ENCODE results near the gene AQP2.

AQP2 gene

GRCh38 chr12:49917166-49917787 is 33.3 kb upstream of the AQP2 start:
- DNase-seq, result peak in 1 of 42 donors; percentile 13
- intact Hi-C loops (cut with DNase I), result no loop called here

DNA sequence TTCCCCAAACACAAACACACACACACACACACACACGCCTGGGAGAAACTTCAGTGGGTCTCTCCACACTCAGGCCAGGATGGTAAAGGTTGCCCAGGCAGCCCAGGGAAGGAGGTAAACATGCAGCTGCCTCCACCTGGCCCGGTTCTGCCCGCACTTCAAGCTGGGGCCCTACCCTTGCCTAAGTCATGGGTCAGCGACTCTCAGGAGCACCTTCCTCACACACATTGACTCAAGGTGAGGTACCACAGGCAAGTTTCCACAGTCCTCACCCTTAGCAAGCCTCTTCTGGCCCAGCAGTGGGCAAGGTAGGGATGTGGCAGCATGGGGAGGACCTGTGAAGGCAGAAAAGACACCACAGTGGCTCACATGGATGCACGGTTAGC is 32.8 kb upstream of the AQP2 start:
- no peak for DNase-seq
- intact Hi-C loops (cut with DNase I), result no loop called here

DNA sequence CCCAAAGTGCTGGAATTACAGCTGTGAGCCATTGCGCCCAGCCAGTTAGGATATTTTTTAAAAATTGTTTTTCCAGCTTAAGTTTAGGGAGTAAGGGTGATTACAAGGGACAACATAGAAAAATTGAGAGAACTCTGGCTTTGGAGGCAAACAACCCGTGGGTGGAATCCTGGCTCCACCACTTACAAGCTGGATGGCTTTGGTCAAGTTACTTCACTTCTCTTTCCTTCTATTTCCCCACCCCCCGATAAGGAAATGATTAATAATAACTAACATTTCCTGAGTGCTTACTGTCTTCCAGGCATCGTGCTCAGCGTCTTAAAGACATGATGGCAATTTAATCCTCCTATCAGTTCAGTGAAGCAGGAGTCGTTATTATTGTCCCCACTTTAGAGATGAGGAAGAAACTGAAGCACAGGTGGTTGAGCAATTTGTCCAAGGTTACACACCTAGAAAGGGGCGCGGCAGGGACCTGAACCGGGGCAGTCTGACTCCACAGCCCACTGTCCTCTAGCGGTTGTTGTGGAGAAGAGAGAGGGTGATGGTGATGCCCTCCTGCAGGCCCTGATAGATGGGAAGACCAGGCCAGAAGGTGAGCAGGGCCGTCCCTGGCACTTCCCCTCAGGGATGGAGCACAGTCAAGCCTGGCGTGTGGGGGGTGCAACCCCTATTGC is 30.2 kb upstream of the AQP2 start:
- intact Hi-C loops (cut with DNase I), result no loop called here
- peak in 1 of 42 donors; percentile 13 for DNase-seq

- DNase-seq, result no peak
- intact Hi-C loops (cut with DNase I), result no loop called here
Observed at GRCh38 chr12:49920915-49921286, 29.6 kb upstream of the AQP2 start.

DNA sequence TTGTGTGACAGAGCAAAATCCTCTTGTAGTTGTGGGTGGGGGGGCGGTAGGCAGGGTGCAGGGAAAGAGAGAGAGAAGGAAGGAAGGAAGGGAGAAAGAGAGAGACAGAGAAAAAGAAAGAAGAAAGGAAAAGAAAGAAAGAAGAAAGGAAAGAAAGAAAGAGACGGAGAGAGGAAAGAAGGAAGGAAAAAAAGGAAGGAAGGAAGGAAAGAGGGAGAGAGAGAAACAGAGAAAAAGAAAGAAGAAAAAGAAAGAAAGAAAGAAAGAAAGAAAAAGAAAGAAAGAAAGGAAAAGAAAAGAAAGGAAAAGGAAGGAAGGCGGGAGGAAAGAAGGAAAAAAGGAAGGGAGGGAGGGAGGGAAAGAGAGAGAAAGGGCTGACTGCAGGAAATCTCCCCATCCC is 29.2 kb upstream of the AQP2 start:
- DNase-seq, result no peak
- intact Hi-C loops (cut with DNase I), result no loop called here

GRCh38 chr12:49921936-49922335 is 28.6 kb upstream of the AQP2 start:
- peak in 1 of 42 donors; percentile 7 for DNase-seq
- intact Hi-C loops (cut with DNase I), result no loop called here

DNA sequence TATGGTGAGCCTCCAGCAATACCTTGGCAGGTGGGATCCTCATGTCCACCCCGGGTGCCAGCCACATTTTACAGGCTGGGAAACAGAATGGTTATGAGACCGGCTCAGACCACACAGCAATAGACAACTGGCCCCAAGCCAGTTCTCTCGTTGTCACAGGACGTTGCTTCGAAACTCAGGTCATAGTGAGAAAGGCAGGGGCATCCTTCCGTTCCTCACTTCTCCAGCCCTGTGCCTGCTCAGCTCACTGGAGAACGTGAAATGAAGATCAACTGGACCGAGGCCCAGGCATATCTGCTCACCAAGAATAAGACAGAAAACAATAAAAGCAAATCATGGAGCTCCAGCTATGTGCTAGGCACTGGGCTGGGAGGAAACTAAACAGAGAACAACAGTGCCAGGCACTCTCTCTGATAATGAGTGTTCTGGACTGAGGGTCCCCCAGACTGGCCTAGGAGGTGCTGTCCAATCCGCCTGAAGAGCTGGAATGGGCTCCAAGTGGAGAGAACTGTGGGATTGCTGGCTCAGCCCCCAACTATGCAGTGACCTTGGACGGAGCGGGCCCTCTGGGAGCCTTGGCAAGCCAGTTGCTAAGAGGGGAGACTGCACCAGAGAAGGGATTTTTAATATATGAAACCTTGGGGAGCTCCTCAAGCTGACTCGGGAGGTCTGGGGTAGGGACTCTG is 28.0 kb upstream of the AQP2 start:
- intact Hi-C loops (cut with DNase I), result no loop called here
- no peak for DNase-seq

DNA sequence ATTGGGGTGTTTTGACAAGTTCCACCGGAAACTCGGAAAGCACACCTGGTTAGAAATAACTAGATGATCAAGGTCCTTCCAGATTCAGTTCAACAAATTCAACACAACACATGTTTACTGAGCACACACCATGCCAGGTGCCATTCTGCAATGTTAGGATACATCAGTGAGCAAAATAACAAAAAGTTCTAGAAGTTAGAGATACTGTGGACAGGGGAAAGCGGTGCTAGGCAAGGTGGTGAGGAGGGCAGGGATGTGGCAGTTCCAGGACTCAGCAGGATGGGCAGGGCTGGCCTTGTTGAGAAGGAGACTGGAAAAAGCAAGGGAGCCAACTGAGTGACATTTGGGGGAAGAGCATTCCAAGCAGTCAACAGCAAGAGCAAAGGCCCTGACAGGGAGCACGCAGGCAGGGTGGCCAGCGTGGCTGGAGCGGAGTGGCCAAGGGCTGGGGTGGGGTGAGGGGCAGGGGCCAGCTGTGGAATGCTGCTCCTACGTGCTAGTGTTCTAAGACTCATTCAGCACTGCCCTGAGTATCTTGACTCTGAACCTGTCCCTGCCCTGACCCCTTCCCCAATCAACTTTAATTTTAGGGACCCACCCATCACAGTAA is 27.4 kb upstream of the AQP2 start:
- no peak for DNase-seq

DNA sequence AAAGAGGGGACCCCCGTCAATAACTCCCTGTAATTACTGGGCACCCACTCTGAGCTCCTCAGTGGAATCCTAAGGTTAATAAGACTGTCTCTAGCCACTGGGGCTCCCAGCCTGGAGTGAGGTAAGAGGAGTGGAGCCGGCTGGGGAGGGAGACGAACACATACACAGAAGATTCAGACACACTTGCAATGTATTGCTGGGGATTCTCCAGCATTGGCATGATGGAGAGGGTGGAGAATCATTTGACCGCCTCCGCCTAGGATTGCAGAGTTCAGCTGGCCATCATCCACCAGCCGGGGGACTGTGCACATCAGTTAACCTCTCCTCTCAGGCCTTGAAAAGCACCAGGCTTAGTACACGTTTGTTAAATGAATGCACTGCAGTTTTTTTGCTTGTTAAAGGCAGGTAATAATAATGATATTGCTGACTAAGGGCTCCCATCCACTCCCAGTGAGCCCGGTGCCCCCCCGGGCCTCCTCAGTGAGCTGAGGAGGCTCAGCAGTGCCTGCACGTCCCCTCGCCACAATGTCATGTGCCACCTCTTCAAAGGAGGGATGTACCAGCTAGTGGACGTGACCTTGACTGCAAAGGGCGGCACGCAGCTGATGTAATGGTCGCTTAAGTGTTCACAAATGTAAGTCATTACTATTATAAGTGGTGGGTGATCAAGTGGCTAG is 26.5 kb upstream of the AQP2 start:
- intact Hi-C loops (cut with DNase I), result no loop called here
- no peak for DNase-seq

More for the DNA sequence above, 27.4 kb upstream of the AQP2 start:
- intact Hi-C loops (cut with DNase I), result no loop called here

GRCh38 chr12:49924628-49925246 is 25.8 kb upstream of the AQP2 start:
- no peak for DNase-seq
- intact Hi-C loops (cut with DNase I), result no loop called here

DNA sequence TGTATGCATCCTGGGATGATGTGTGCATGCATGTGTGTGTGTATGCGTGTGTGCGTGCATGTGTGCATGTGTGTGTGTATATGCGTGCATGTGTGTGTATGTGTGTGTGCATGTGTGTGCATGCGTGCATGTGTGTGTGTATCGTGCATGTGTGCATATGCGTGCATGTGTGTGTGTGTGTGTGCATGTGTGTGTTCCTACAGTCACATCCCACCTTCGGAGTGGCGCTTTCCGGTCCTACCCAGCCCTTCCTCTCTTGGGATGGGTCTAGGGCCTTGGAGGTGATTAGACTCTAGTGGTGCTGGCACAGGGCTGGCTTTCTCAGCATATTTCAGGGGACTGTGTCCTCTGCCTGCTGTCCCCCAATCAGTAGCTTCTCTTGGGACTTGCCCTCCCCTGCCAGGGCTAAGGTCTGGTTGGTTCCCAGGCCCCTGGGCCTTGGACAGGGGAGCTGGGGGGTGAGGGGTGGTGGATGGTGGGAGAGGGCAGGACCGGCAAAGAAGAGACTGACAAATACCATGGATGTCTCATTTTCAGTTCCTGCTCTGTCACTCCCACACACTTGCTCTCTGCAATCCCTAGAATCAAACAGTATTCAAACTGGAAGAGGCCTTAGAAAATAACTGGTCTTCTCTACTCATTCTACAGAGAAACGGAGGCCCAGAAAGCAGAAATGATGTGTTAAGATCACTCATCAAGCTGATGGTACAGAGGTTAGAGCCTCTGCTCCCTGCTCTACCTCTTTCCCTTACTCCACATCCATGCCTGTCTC is 24.9 kb upstream of the AQP2 start:
- intact Hi-C loops (cut with DNase I), result no loop called here
- no peak for DNase-seq

DNA sequence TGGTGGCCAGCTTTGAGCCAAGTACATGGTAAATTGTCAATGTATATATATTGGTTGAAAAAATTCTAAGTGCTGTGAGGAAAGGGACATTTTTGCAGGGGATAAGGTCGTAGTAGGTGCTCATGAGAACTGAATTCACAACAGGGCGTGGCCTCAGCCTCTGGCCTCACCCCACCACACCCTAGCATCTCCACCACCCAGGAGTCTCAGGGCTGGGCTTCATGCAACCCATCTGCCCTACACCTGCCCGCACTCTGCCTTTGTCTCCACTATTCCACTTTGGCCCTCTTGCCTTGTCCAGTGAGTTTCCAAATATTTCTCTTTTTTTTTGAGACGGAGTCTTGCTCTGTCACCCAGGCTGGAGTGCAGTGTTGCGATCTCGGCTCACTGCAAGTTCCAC is 22.1 kb upstream of the AQP2 start:
- intact Hi-C loops (cut with DNase I), result no loop called here
- DNase-seq, result no peak

- DNase-seq, result no peak
- intact Hi-C loops (cut with DNase I), result no loop called here
Observed at GRCh38 chr12:49929581-49929980, 21.0 kb upstream of the AQP2 start.

- no peak for DNase-seq
- intact Hi-C loops (cut with DNase I), result no loop called here
Observed at GRCh38 chr12:49930515-49931288, 19.8 kb upstream of the AQP2 start.

GRCh38 chr12:49932023-49932422 is 18.5 kb upstream of the AQP2 start:
- intact Hi-C loops (cut with DNase I), result no loop called here
- DNase-seq, result no peak

- DNase-seq, result no peak
- intact Hi-C loops (cut with DNase I), result no loop called here
Observed at GRCh38 chr12:49932533-49933130, 17.9 kb upstream of the AQP2 start.

GRCh38 chr12:49933796-49934195 is 16.7 kb upstream of the AQP2 start:
- intact Hi-C loops (cut with DNase I), result no loop called here
- no peak for DNase-seq
